Measurements from ENCODE around the gene DPPA3. TPM values are rescaled to one million over a fixed set of nuclear protein-coding genes. Genes with fewer than 3 reads are reported as not detected.

DPPA3 gene
- total and polyA plus RNA-seq, 2 donors (not counting 1 experiment from before 2014, with no cell fraction given) = not detected

- no peak for TF ChIP-seq EZH2 (IDR thresholded peaks at IDR 0.05; ENCODE audit: low read length, missing control alignments)
- no peak for TF ChIP-seq CTCF (conservative IDR thresholded peaks at IDR 0.05 in 1 of 2, IDR thresholded peaks at IDR 0.05 in 1 of 2; ENCODE audit: low read depth in 1 of 2, low read length in 2 of 2)
- H2AFZ ChIP-seq (ENCODE audit: low read length) = no peak overlapping the region
- H3K36me3 ChIP-seq (ENCODE audit: control insufficient read depth, insufficient read depth, low read length) = no peaks in the 10 kb centered on the region
- no peak for DNase-seq (ENCODE audit: low read depth in 2 of 2)
- H3K27ac ChIP-seq (ENCODE audit: insufficient read depth, low read length) = no peak overlapping the region
- H3K79me2 ChIP-seq (ENCODE audit: control insufficient read depth, insufficient read depth, low read length) = no peaks in the 10 kb centered on the region
- H3K4me3 ChIP-seq (replicated peaks in 1 of 4; ENCODE audit: control extremely low read depth in 1 of 4, insufficient read depth in 1 of 4, low read depth in 3 of 4, low read length in 4 of 4) = no peak overlapping the region
- H3K4me2 ChIP-seq (ENCODE audit: extremely low read depth, insufficient read depth, low read length) = no peak overlapping the region
- H3K27me3 ChIP-seq (ENCODE audit: control insufficient read depth, insufficient read depth, low read length) = no peaks in the 10 kb centered on the region
- H3K4me1 ChIP-seq (ENCODE audit: control insufficient read depth, extremely low read depth, insufficient read depth, low read length) = no peaks in the 10 kb centered on the region
- H3K9ac ChIP-seq (ENCODE audit: insufficient read depth, low read length) = no peak overlapping the region
- no peaks in the 10 kb centered on the region for H3K9me3 ChIP-seq (ENCODE audit: control insufficient read depth, insufficient read depth, low read depth, low read length)
- H4K20me1 ChIP-seq (ENCODE audit: control insufficient read depth, extremely low read depth, insufficient read depth, low read length) = no peaks in the 10 kb centered on the region
These were observed 1.1 kb upstream of the DPPA3 start for GRCh38 chr12:7709969-7710675.

- Histone ChIP-seq H3K9ac (ENCODE audit: insufficient read depth, low read length) (no peak overlapping the region), H3K36me3 (ENCODE audit: control insufficient read depth, insufficient read depth, low read length) (no peaks in the 10 kb centered on the region), H3K4me1 (ENCODE audit: control insufficient read depth, extremely low read depth, insufficient read depth, low read length) (no peaks in the 10 kb centered on the region), H3K9me3 (ENCODE audit: control insufficient read depth, insufficient read depth, low read depth, low read length) (no peaks in the 10 kb centered on the region), H3K4me3 (replicated peaks in 1 of 4; ENCODE audit: control extremely low read depth in 1 of 4, insufficient read depth in 1 of 4, low read depth in 3 of 4, low read length in 4 of 4) (no peak overlapping the region), H3K27me3 (ENCODE audit: control insufficient read depth, insufficient read depth, low read length) (no peaks in the 10 kb centered on the region), H3K79me2 (ENCODE audit: control insufficient read depth, insufficient read depth, low read length) (no peaks in the 10 kb centered on the region), H2AFZ (ENCODE audit: low read length) (no peak overlapping the region), H3K4me2 (ENCODE audit: extremely low read depth, insufficient read depth, low read length) (no peak overlapping the region), H4K20me1 (ENCODE audit: control insufficient read depth, extremely low read depth, insufficient read depth, low read length) (no peaks in the 10 kb centered on the region), H3K27ac (ENCODE audit: insufficient read depth, low read length) (no peak overlapping the region)
- DNase-seq (ENCODE audit: low read depth in 2 of 2) = no peak
- TF ChIP-seq EZH2 (IDR thresholded peaks at IDR 0.05; ENCODE audit: low read length, missing control alignments) = no peak
- TF ChIP-seq CTCF (conservative IDR thresholded peaks at IDR 0.05 in 1 of 2, IDR thresholded peaks at IDR 0.05 in 1 of 2; ENCODE audit: low read depth in 1 of 2, low read length in 2 of 2) = no peak
These were observed 1.7 kb downstream of the DPPA3 start for GRCh38 chr12:7712841-7713442.

GRCh38 chr12:7716381-7716780 is 5.1 kb downstream of the DPPA3 start:
- Histone ChIP-seq H3K27ac (ENCODE audit: insufficient read depth, low read length) (no peak overlapping the region), H3K9me3 (ENCODE audit: control insufficient read depth, insufficient read depth, low read depth, low read length) (no peaks in the 10 kb centered on the region), H3K27me3 (ENCODE audit: control insufficient read depth, insufficient read depth, low read length) (no peaks in the 10 kb centered on the region), H3K4me2 (ENCODE audit: extremely low read depth, insufficient read depth, low read length) (no peak overlapping the region), H3K79me2 (ENCODE audit: control insufficient read depth, insufficient read depth, low read length) (no peaks in the 10 kb centered on the region), H4K20me1 (ENCODE audit: control insufficient read depth, extremely low read depth, insufficient read depth, low read length) (no peaks in the 10 kb centered on the region), H3K4me3 (replicated peaks in 1 of 4; ENCODE audit: control extremely low read depth in 1 of 4, insufficient read depth in 1 of 4, low read depth in 3 of 4, low read length in 4 of 4) (no peak overlapping the region), H3K36me3 (ENCODE audit: control insufficient read depth, insufficient read depth, low read length) (no peaks in the 10 kb centered on the region), H2AFZ (ENCODE audit: low read length) (no peak overlapping the region), H3K4me1 (ENCODE audit: control insufficient read depth, extremely low read depth, insufficient read depth, low read length) (no peaks in the 10 kb centered on the region), H3K9ac (ENCODE audit: insufficient read depth, low read length) (no peak overlapping the region)
- TF ChIP-seq EZH2 (IDR thresholded peaks at IDR 0.05; ENCODE audit: low read length, missing control alignments) (no peak), CTCF (conservative IDR thresholded peaks at IDR 0.05 in 1 of 2, IDR thresholded peaks at IDR 0.05 in 1 of 2; ENCODE audit: low read depth in 1 of 2, low read length in 2 of 2) (no peak)
- no peak for DNase-seq (ENCODE audit: low read depth in 2 of 2)
